ENCODE results near the gene RAC3.

The RAC3 gene

DNA sequence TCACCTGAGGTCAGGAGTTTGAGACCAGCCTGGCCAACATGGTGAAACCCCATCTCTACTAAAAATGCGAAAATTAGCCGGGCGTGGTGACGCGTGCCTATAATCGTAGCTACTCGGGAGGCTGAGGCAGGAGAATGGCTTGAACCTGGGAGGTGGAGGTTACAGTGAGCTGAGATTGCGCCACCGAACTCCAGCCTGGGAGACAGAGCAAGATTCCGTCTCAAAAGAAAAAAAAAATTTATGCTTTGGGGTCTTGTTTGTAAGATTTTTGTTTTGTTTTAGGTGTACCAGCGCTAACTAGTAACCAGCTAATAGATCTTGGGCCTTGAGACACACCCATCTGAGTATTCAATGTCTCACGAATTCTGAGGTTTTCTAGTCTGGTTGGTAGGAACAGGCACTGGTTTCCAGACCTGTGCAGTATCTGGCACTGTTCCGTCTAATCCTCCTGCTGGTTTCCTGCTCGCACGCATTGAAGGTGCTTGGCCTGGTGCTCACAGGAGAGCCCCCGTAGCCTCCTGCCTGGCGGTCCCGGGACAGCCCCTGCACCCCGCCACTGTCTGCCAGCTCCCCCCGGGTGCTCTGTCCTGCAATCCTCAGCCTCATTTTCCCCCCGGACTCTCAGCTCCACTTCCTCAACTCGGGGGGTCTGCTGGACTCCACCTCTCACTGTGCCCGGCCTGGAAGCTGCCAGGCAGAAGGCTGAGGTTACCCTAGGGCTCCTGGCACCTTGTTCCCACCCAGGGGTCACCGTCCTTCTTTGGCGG is 44.7 kb downstream of the RAC3 start:
- H2BK12ac ChIP-seq (ENCODE audit: low read length): no peak overlapping the region
- H3K9ac ChIP-seq (ENCODE audit: low read length): no peak overlapping the region
- no peaks in the 10 kb centered on the region for H3K4me1 ChIP-seq (ENCODE audit: control insufficient read depth in 1 of 2, insufficient read depth in 2 of 2, low read length in 2 of 2)
- no peak overlapping the region for H2BK120ac ChIP-seq (ENCODE audit: insufficient read depth, low read length, poor library complexity)
- H3K79me1 ChIP-seq (ENCODE audit: low read length): no peaks in the 10 kb centered on the region
- H4K91ac ChIP-seq (ENCODE audit: low read depth, low read length): no peak overlapping the region
- H3K79me2 ChIP-seq (ENCODE audit: control insufficient read depth, insufficient read depth, low read length, poor library complexity): no peaks in the 10 kb centered on the region
- H4K12ac ChIP-seq (ENCODE audit: low read depth, low read length): peak overlapping the region; percentile 2
- H2BK5ac ChIP-seq (ENCODE audit: low read depth, low read length, poor library complexity): no peak overlapping the region
- no peak overlapping the region for H3K23ac ChIP-seq (ENCODE audit: low read length)
- H3K27me3 ChIP-seq (ENCODE audit: insufficient read depth, low read length): no peaks in the 10 kb centered on the region
- no peak overlapping the region for H3K4ac ChIP-seq (ENCODE audit: low read depth, low read length)
- no peak overlapping the region for H2AFZ ChIP-seq (ENCODE audit: insufficient read depth, low read length, poor library complexity)
- no CpG with 5 or more reads among the region's 25 CpGs for WGBS (ENCODE audit: extremely low coverage, insufficient coverage, insufficient read length)
- H3K9me3 ChIP-seq (ENCODE audit: insufficient read depth, low read depth, low read length): peaks cover 2% of the 10 kb centered on the region
- H3K36me3 ChIP-seq (ENCODE audit: control insufficient read depth in 1 of 2, insufficient read depth in 2 of 2, low read length in 2 of 2): peaks cover 37 to 39% of the 10 kb centered on the region in 2 experiments
- no peak overlapping the region for H3K4me2 ChIP-seq (ENCODE audit: low read length)
- H3K18ac ChIP-seq (ENCODE audit: low read length): no peak overlapping the region
- peak in 1 of 2 donors; percentile 61 for DNase-seq
- H4K8ac ChIP-seq (ENCODE audit: low read depth, low read length): no peak overlapping the region
- H3K14ac ChIP-seq (ENCODE audit: low read length): no peak overlapping the region
- H3K4me3 ChIP-seq (ENCODE audit: low read depth, low read length): no peak overlapping the region
- no peak overlapping the region for H2AK5ac ChIP-seq (ENCODE audit: low read length)
- no peak overlapping the region for H3K27ac ChIP-seq (ENCODE audit: low read depth, low read length)

DNA sequence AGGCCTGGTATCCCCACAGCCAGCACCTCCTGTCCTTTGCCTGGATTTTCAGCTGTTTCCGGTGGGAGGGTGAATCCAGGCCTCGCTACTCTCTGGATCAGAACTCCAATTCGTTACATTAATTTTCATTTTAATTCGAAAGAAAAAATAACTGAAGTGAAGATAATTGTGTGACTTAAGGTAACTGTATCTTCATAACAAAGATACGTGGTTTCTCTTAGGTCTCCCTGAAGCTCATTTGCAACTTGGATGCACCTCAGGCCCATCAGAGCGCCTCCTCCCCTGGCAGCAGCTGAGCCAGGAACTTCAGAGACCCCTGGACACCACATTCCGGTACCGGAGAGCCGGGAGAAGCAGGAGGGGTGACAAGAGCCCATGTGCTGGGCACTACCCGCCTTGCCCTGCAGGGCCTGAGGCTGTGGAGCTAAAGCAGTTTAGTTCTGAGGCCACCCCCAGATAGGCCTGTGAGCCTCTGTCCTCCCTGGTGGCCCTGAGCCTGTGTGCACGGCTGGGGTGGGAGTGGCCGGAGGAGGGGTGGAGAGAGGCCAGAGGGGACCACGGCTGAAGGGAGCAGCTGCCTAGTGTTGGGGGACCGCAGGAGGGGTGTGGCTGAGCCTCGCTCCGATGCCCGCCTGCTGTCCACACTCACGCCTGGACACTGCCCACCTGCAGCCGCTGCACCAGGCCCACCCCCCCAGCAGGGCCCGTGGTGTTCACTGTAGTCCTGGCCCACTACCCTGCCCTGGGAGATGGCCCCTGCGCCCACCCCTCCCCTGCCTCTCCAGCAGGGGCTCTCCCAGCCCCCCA is 45.5 kb downstream of the RAC3 start:
- no peak for DNase-seq
- Histone ChIP-seq H3K4me1 (ENCODE audit: control insufficient read depth in 1 of 2, insufficient read depth in 2 of 2, low read length in 2 of 2) (no peaks in the 10 kb centered on the region), H3K27ac (ENCODE audit: low read depth, low read length) (no peak overlapping the region), H3K79me2 (ENCODE audit: control insufficient read depth, insufficient read depth, low read length, poor library complexity) (no peaks in the 10 kb centered on the region), H4K8ac (ENCODE audit: low read depth, low read length) (no peak overlapping the region), H2AFZ (ENCODE audit: insufficient read depth, low read length, poor library complexity) (no peak overlapping the region), H2BK12ac (ENCODE audit: low read length) (no peak overlapping the region), H3K36me3 (ENCODE audit: control insufficient read depth in 1 of 2, insufficient read depth in 2 of 2, low read length in 2 of 2) (peaks cover 44 to 47% of the 10 kb centered on the region in 2 experiments), H3K18ac (ENCODE audit: low read length) (no peak overlapping the region), H3K23ac (ENCODE audit: low read length) (no peak overlapping the region), H4K91ac (ENCODE audit: low read depth, low read length) (no peak overlapping the region), H2BK5ac (ENCODE audit: low read depth, low read length, poor library complexity) (no peak overlapping the region), H4K12ac (ENCODE audit: low read depth, low read length) (no peak overlapping the region), H3K4me3 (ENCODE audit: low read depth, low read length) (no peak overlapping the region), H3K79me1 (ENCODE audit: low read length) (no peaks in the 10 kb centered on the region), H3K9ac (ENCODE audit: low read length) (no peak overlapping the region), H2AK5ac (ENCODE audit: low read length) (no peak overlapping the region), H3K27me3 (ENCODE audit: insufficient read depth, low read length) (no peaks in the 10 kb centered on the region), H2BK120ac (ENCODE audit: insufficient read depth, low read length, poor library complexity) (no peak overlapping the region), H3K14ac (ENCODE audit: low read length) (no peak overlapping the region), H3K9me3 (ENCODE audit: insufficient read depth, low read depth, low read length) (peaks cover 4% of the 10 kb centered on the region), H3K4me2 (ENCODE audit: low read length) (no peak overlapping the region), H3K4ac (ENCODE audit: low read depth, low read length) (no peak overlapping the region)
- no CpG with 5 or more reads among the region's 21 CpGs for WGBS (ENCODE audit: extremely low coverage, insufficient coverage, insufficient read length)

DNA sequence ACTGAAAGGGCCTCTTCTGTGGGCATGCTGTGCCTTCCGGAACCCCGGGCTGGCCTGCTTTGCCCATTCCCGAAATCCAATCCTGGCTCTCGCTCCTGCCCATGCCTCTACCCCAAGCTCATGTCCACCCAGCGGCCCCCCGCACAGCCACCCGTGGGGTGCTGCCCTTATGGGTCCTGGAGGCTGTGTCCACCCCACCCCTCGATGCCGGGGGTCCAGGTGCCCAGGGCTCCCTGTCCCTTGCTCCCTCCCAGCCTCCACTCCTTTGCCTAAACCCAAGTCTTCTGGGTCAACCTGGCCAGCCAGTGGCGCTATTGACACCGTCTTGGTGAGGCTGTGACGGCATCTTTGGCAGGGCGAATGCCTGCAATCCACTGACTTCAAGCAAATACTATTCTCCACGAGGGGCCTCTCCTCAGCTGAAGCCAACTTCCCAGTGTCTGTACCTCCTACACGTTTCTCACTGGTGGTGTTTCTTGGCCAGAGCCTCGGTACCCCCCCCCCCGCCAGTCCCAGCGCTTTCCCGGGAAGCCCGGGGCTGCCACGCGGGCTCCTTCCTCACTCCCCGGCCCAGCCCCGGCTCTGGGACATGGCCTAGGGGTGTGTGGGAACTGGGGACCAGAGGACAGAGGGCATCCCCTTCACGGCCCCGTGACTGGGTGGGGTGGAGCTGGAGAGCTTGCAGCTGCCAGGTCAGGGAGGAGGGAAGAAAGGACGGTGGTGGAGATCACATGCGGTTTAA is 46.3 kb downstream of the RAC3 start:
- Histone ChIP-seq H2AFZ (ENCODE audit: insufficient read depth, low read length, poor library complexity) (no peak overlapping the region), H3K79me1 (ENCODE audit: low read length) (no peaks in the 10 kb centered on the region), H4K8ac (ENCODE audit: low read depth, low read length) (no peak overlapping the region), H2AK5ac (ENCODE audit: low read length) (no peak overlapping the region), H3K4me3 (ENCODE audit: low read depth, low read length) (no peak overlapping the region), H3K36me3 (ENCODE audit: control insufficient read depth in 1 of 2, insufficient read depth in 2 of 2, low read length in 2 of 2) (peaks cover 52 to 55% of the 10 kb centered on the region in 2 experiments), H2BK120ac (ENCODE audit: insufficient read depth, low read length, poor library complexity) (no peak overlapping the region), H2BK5ac (ENCODE audit: low read depth, low read length, poor library complexity) (no peak overlapping the region), H3K4me2 (ENCODE audit: low read length) (no peak overlapping the region), H3K18ac (ENCODE audit: low read length) (no peak overlapping the region), H3K4ac (ENCODE audit: low read depth, low read length) (no peak overlapping the region), H2BK12ac (ENCODE audit: low read length) (no peak overlapping the region), H3K79me2 (ENCODE audit: control insufficient read depth, insufficient read depth, low read length, poor library complexity) (no peaks in the 10 kb centered on the region), H3K14ac (ENCODE audit: low read length) (no peak overlapping the region), H3K27ac (ENCODE audit: low read depth, low read length) (no peak overlapping the region), H3K23ac (ENCODE audit: low read length) (no peak overlapping the region), H3K9ac (ENCODE audit: low read length) (no peak overlapping the region), H3K4me1 (ENCODE audit: control insufficient read depth in 1 of 2, insufficient read depth in 2 of 2, low read length in 2 of 2) (no peaks in the 10 kb centered on the region), H3K9me3 (ENCODE audit: insufficient read depth, low read depth, low read length) (peaks cover 4% of the 10 kb centered on the region), H4K91ac (ENCODE audit: low read depth, low read length) (no peak overlapping the region), H4K12ac (ENCODE audit: low read depth, low read length) (no peak overlapping the region), H3K27me3 (ENCODE audit: insufficient read depth, low read length) (no peaks in the 10 kb centered on the region)
- WGBS (ENCODE audit: extremely low coverage, insufficient coverage, insufficient read length): no CpG with 5 or more reads among the region's 28 CpGs
- DNase-seq: peak in 1 of 2 donors; percentile 50

DNA sequence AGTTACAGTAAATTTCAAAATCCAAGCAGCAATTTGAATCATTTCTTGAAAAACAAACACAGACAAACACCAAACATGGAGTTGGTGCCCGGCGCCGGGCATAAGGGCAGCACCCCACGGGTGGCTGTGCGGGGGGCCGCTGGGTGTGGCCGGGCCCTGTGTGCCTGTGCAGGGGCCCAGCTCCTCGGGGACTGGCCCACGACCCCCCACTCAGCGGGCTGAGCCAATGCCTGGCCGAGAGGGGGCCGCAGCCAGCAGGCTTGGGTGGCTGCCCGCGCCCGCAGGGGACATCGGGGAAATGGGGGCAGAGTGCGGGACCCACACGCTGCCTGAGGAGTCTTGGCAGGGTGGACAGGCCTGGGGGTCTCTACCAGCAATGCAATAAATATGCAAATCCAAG is 47.0 kb downstream of the RAC3 start:
- Histone ChIP-seq H3K18ac (ENCODE audit: low read length) (no peak overlapping the region), H2BK5ac (ENCODE audit: low read depth, low read length, poor library complexity) (no peak overlapping the region), H3K4me3 (ENCODE audit: low read depth, low read length) (no peak overlapping the region), H3K4ac (ENCODE audit: low read depth, low read length) (no peak overlapping the region), H2BK12ac (ENCODE audit: low read length) (no peak overlapping the region), H3K79me2 (ENCODE audit: control insufficient read depth, insufficient read depth, low read length, poor library complexity) (no peaks in the 10 kb centered on the region), H2AK5ac (ENCODE audit: low read length) (no peak overlapping the region), H2AFZ (ENCODE audit: insufficient read depth, low read length, poor library complexity) (no peak overlapping the region), H3K9ac (ENCODE audit: low read length) (no peak overlapping the region), H3K27me3 (ENCODE audit: insufficient read depth, low read length) (no peaks in the 10 kb centered on the region), H4K91ac (ENCODE audit: low read depth, low read length) (no peak overlapping the region), H3K9me3 (ENCODE audit: insufficient read depth, low read depth, low read length) (peaks cover 4% of the 10 kb centered on the region), H3K23ac (ENCODE audit: low read length) (no peak overlapping the region), H3K27ac (ENCODE audit: low read depth, low read length) (no peak overlapping the region), H3K79me1 (ENCODE audit: low read length) (no peaks in the 10 kb centered on the region), H3K36me3 (ENCODE audit: control insufficient read depth in 1 of 2, insufficient read depth in 2 of 2, low read length in 2 of 2) (peaks cover 59 to 61% of the 10 kb centered on the region in 2 experiments), H4K8ac (ENCODE audit: low read depth, low read length) (no peak overlapping the region), H3K4me1 (ENCODE audit: control insufficient read depth in 1 of 2, insufficient read depth in 2 of 2, low read length in 2 of 2) (no peaks in the 10 kb centered on the region), H3K4me2 (ENCODE audit: low read length) (no peak overlapping the region), H4K12ac (ENCODE audit: low read depth, low read length) (no peak overlapping the region), H3K14ac (ENCODE audit: low read length) (no peak overlapping the region), H2BK120ac (ENCODE audit: insufficient read depth, low read length, poor library complexity) (no peak overlapping the region)
- no CpG with 5 or more reads among the region's 18 CpGs for WGBS (ENCODE audit: extremely low coverage, insufficient coverage, insufficient read length)
- no peak for DNase-seq
